ENCODE results near the gene IL3RA. TPM values are rescaled to one million over a fixed set of nuclear protein-coding genes. Genes with fewer than 3 reads are reported as not detected.

Gene IL3RA
- total and polyA plus RNA-seq, 2 experiments from 2014 or later, result 0.86 TPM; not detected in 1

DNA sequence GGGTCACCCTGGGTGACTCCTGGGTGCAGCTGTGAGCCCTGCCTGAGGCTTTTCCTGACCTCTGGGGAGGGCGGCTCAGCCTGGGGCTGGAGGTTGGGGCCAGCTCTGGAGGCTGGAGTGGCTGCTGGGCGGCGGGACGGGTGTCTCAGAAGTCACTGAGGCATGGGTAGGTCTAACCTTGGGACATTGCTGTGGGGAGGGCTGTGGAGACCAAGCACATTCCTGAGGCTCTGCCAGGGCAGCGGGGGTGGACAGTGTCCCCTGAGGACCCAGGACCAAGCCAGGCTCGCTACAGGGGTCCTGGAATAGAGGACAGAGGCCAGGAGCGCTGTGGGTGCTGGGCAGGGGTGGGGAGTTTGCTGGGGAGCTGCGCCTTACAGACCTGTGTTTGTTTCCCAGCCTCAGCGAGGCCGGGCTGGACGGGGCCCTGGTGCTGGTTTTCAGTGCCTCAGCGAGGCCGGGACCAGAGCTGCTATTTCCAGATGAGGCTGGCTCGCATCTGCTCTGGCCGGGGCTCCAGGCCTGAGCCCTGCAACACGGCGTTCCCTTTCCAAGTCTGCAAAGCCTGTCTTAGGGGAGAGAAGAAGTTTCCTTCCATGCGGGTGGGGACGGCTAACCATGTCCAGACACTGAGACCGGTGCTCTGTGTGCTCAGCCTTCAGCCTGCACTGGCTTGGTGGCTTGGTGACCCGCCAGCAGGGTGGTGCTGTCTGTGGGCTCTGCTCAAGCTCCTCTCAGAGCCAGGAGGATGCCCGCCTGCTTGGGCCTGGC is 58.3 kb downstream of the IL3RA start:
- H3K9me3 Mint-ChIP-seq, result peaks cover 11% of the 10 kb centered on the region; the same call in 2 of the 3 replicates
- peaks cover 33% of the 10 kb centered on the region for H3K27me3 Mint-ChIP-seq (ENCODE audit: insufficient read depth, low read depth, poor library complexity)
- H3K4me1 Mint-ChIP-seq, result peaks cover 26% of the 10 kb centered on the region
- H3K4me1 ChIP-seq (ENCODE audit: insufficient read depth), result peaks cover 15% of the 10 kb centered on the region
- no peaks in the 10 kb centered on the region for H3K9me2 ChIP-seq (ENCODE audit: insufficient read depth)
- no peak for TF ChIP-seq POLR2AphosphoS5 (IDR thresholded peaks at IDR 0.05; ENCODE audit: low read depth)
- TF ChIP-seq ZNF331 (CRISPR knock-in tag; IDR thresholded peaks at IDR 0.05; ENCODE audit: low read depth), result no peak
- peaks cover 63% of the 10 kb centered on the region for H3K36me3 Mint-ChIP-seq (ENCODE audit: low read depth)
- peaks cover 47% of the 10 kb centered on the region for H3K79me2 ChIP-seq (replicated peaks; ENCODE audit: insufficient read depth)
- peaks cover 11% of the 10 kb centered on the region for H3K36me3 ChIP-seq (ENCODE audit: insufficient read depth)
- peak overlapping the region; percentile 93 for H3K4me3 Mint-ChIP-seq
- peaks cover 23% of the 10 kb centered on the region for H4K20me1 ChIP-seq (replicated peaks; ENCODE audit: insufficient read depth)
- peak overlapping the region; percentile 55 for H3K4me2 ChIP-seq
- H3K4me3 ChIP-seq, result no peak overlapping the region
- peaks cover 25% of the 10 kb centered on the region for H3F3A ChIP-seq (replicated peaks; ENCODE audit: low read depth)
- DNase-seq (ENCODE audit: low spot score), result no peak
- no peak overlapping the region for H2AFZ ChIP-seq
- peak overlapping the region; percentile 50; the same call in 1 of the 2 replicates for H3K27ac Mint-ChIP-seq
- no peaks in the 10 kb centered on the region for H3K27me3 ChIP-seq (ENCODE audit: insufficient read depth)
- no peak for ATAC-seq
- H3K27ac ChIP-seq (ENCODE audit: low read depth), result no peak overlapping the region

DNA sequence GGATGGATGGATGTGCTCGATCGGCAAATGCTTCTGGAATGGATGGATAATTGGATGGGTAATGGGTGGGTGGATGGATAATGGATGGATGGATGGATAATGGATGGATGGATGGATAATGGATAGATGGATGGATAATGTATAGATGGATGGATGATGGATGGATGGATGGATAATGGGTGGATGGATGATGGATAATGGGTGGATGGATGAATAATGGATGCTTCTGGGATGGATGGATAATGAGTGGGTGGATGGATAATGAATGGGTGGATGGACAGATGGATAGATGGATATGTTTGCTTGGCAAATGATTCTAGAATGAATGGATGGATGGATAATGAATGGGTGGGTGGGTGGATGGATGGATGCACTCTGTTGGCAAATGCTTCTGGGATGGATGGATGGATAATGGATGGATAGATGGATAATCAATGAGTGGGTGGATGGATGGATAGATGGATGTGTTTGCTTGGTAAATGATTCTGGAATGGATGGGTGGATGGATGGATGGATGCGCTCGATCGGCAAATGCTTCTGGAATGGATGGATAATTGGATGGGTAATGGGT is 59.1 kb downstream of the IL3RA start:
- Histone ChIP-seq H3K4me3 (no peak overlapping the region), H3K9me2 (ENCODE audit: insufficient read depth) (no peaks in the 10 kb centered on the region), H3K79me2 (replicated peaks; ENCODE audit: insufficient read depth) (peaks cover 38% of the 10 kb centered on the region), H3K27ac (ENCODE audit: low read depth) (no peak overlapping the region), H3F3A (replicated peaks; ENCODE audit: low read depth) (peaks cover 19% of the 10 kb centered on the region), H2AFZ (no peak overlapping the region), H3K4me1 (ENCODE audit: insufficient read depth) (peaks cover 11% of the 10 kb centered on the region; the same call in 1 of the 2 replicates), H3K27me3 (ENCODE audit: insufficient read depth) (no peaks in the 10 kb centered on the region), H4K20me1 (replicated peaks; ENCODE audit: insufficient read depth) (peaks cover 22% of the 10 kb centered on the region), H3K36me3 (ENCODE audit: insufficient read depth) (peaks cover 5% of the 10 kb centered on the region; the same call in 1 of the 2 replicates), H3K4me2 (no peak overlapping the region)
- Mint-ChIP-seq H3K27me3 (ENCODE audit: insufficient read depth, low read depth, poor library complexity) (peaks cover 25% of the 10 kb centered on the region), H3K9me3 (peaks cover 11% of the 10 kb centered on the region; the same call in 2 of the 3 replicates), H3K4me1 (peaks cover 23% of the 10 kb centered on the region), H3K36me3 (ENCODE audit: low read depth) (peaks cover 60% of the 10 kb centered on the region), H3K4me3 (peak overlapping the region; percentile 6; the same call in 1 of the 3 replicates), H3K27ac (no peak overlapping the region)
- no peak for DNase-seq (ENCODE audit: low spot score)
- ATAC-seq, result no peak
- no peak for TF ChIP-seq CREB1 (CRISPR knock-in tag; IDR thresholded peaks at IDR 0.05; ENCODE audit: low read depth)
- no peak for TF ChIP-seq EZH2 (IDR thresholded peaks at IDR 0.05; ENCODE audit: low read depth, unreplicated experiment)
- no peak for TF ChIP-seq EZH2phosphoT487 (IDR thresholded peaks at IDR 0.05; ENCODE audit: unreplicated experiment)
- no peak for TF ChIP-seq STAT1 (IDR thresholded peaks at IDR 0.05; ENCODE audit: unreplicated experiment)
- no peak for TF ChIP-seq ZNF331 (CRISPR knock-in tag; IDR thresholded peaks at IDR 0.05; ENCODE audit: low read depth)
- TF ChIP-seq POLR2AphosphoS5 (IDR thresholded peaks at IDR 0.05; ENCODE audit: low read depth), result no peak
- TF ChIP-seq, protein P1, sequence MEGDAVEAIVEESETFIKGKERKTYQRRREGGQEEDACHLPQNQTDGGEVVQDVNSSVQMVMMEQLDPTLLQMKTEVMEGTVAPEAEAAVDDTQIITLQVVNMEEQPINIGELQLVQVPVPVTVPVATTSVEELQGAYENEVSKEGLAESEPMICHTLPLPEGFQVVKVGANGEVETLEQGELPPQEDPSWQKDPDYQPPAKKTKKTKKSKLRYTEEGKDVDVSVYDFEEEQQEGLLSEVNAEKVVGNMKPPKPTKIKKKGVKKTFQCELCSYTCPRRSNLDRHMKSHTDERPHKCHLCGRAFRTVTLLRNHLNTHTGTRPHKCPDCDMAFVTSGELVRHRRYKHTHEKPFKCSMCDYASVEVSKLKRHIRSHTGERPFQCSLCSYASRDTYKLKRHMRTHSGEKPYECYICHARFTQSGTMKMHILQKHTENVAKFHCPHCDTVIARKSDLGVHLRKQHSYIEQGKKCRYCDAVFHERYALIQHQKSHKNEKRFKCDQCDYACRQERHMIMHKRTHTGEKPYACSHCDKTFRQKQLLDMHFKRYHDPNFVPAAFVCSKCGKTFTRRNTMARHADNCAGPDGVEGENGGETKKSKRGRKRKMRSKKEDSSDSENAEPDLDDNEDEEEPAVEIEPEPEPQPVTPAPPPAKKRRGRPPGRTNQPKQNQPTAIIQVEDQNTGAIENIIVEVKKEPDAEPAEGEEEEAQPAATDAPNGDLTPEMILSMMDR (conservative IDR thresholded peaks at IDR 0.05; ENCODE audit: low read depth in 2 of 2), result no peak
- TF ChIP-seq, protein P2, sequence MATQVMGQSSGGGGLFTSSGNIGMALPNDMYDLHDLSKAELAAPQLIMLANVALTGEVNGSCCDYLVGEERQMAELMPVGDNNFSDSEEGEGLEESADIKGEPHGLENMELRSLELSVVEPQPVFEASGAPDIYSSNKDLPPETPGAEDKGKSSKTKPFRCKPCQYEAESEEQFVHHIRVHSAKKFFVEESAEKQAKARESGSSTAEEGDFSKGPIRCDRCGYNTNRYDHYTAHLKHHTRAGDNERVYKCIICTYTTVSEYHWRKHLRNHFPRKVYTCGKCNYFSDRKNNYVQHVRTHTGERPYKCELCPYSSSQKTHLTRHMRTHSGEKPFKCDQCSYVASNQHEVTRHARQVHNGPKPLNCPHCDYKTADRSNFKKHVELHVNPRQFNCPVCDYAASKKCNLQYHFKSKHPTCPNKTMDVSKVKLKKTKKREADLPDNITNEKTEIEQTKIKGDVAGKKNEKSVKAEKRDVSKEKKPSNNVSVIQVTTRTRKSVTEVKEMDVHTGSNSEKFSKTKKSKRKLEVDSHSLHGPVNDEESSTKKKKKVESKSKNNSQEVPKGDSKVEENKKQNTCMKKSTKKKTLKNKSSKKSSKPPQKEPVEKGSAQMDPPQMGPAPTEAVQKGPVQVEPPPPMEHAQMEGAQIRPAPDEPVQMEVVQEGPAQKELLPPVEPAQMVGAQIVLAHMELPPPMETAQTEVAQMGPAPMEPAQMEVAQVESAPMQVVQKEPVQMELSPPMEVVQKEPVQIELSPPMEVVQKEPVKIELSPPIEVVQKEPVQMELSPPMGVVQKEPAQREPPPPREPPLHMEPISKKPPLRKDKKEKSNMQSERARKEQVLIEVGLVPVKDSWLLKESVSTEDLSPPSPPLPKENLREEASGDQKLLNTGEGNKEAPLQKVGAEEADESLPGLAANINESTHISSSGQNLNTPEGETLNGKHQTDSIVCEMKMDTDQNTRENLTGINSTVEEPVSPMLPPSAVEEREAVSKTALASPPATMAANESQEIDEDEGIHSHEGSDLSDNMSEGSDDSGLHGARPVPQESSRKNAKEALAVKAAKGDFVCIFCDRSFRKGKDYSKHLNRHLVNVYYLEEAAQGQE (IDR thresholded peaks at IDR 0.05; ENCODE audit: unreplicated experiment), result no peak
- TF ChIP-seq NANOG (IDR thresholded peaks at IDR 0.05; ENCODE audit: borderline replicate concordance), result no peak
